ENCODE data around the gene MIPOL1. TPM values are rescaled to one million over a fixed set of nuclear protein-coding genes. Genes with fewer than 3 reads are reported as not detected.
"Not testable (repeated sequence)": the region's sequence is repeated elsewhere in the genome, so short reads cannot be mapped to it uniquely, and the experiment has no call there.

Gene MIPOL1
- total and polyA plus RNA-seq, 2 of the 4 experiments (the other 2 are of a cell fraction): 2.7 to 5.9 TPM

GRCh38 chr14:37327933-37328332 lies 130.2 kb downstream of the MIPOL1 start:
- POLR2A ChIA-PET (ENCODE audit: unreplicated experiment); CTCF ChIA-PET: not testable (repeated sequence)
- no CpG with 5 or more reads among the region's 5 CpGs for WGBS, 2 experiments (ENCODE audit: extremely low coverage in 2 of 2, insufficient read length in 1 of 2)

More at GRCh38 chr14:37327933-37328332, 130.2 kb downstream of the MIPOL1 start:
- H3K4me1 ChIP-seq (ENCODE audit: control insufficient read depth, insufficient read depth, low read length); intact Hi-C loops (cut with micrococcal nuclease); dilution Hi-C loops (cut with HindIII; ENCODE audit: low sequenced_read_pairs, unreplicated experiment); H3K4me2 ChIP-seq (ENCODE audit: low read depth, low read length); H3K9me3 ChIP-seq (ENCODE audit: control insufficient read depth, insufficient read depth, low read length); ATAC-seq (ENCODE audit: low read depth); H4K5ac ChIP-seq (ENCODE audit: low read depth, low read length); H3K14ac ChIP-seq (replicated peaks; ENCODE audit: low read depth, low read length); in situ Hi-C loops (cut with MboI; ENCODE audit: low sequenced_read_pairs); H2BK15ac ChIP-seq (ENCODE audit: low read depth, low read length); BruUV-seq (replicated peaks); DNase-seq; H2BK120ac ChIP-seq (ENCODE audit: low read depth, low read length); H3K18ac ChIP-seq (ENCODE audit: low read depth, low read length); H3K56ac ChIP-seq (ENCODE audit: extremely low read depth, insufficient read depth, low read length); H3K9me1 ChIP-seq (ENCODE audit: insufficient read depth, low read length); H3K36me3 ChIP-seq (ENCODE audit: control insufficient read depth, insufficient read depth, low read length); H4K20me1 ChIP-seq (ENCODE audit: insufficient read depth, low read length); H3K79me1 ChIP-seq (ENCODE audit: low read depth in 1 of 2, low read length in 2 of 2); H3K27ac ChIP-seq (ENCODE audit: insufficient read depth, low read length); H3K9ac ChIP-seq (ENCODE audit: low read depth, low read length); H3K23ac ChIP-seq (ENCODE audit: low read depth, low read length); H3K27me3 ChIP-seq (ENCODE audit: control insufficient read depth, insufficient read depth, low read length); H2BK5ac ChIP-seq (ENCODE audit: low read depth, low read length, poor library complexity, severe bottlenecking); H4K8ac ChIP-seq (ENCODE audit: low read depth in 2 of 2, low read length in 2 of 2); H4K91ac ChIP-seq (ENCODE audit: insufficient read depth, low read depth, low read length); H2AFZ ChIP-seq (replicated peaks; ENCODE audit: low read length, poor library complexity); H2BK20ac ChIP-seq (ENCODE audit: low read depth, low read length); H2AK5ac ChIP-seq (ENCODE audit: low read depth, low read length); H3K4ac ChIP-seq (ENCODE audit: low read depth, low read length); H3K4me3 ChIP-seq (ENCODE audit: insufficient read depth, low read depth, low read length); H2AK9ac ChIP-seq (replicated peaks; ENCODE audit: low read depth, low read length, poor library complexity): not testable (repeated sequence)
